ENCODE results near the gene APOL3.

GRCh38 chr22:36145881-36146280 is 14.7 kb downstream of the APOL3 start:
- TF ChIP-seq, protein P1, sequence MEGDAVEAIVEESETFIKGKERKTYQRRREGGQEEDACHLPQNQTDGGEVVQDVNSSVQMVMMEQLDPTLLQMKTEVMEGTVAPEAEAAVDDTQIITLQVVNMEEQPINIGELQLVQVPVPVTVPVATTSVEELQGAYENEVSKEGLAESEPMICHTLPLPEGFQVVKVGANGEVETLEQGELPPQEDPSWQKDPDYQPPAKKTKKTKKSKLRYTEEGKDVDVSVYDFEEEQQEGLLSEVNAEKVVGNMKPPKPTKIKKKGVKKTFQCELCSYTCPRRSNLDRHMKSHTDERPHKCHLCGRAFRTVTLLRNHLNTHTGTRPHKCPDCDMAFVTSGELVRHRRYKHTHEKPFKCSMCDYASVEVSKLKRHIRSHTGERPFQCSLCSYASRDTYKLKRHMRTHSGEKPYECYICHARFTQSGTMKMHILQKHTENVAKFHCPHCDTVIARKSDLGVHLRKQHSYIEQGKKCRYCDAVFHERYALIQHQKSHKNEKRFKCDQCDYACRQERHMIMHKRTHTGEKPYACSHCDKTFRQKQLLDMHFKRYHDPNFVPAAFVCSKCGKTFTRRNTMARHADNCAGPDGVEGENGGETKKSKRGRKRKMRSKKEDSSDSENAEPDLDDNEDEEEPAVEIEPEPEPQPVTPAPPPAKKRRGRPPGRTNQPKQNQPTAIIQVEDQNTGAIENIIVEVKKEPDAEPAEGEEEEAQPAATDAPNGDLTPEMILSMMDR (IDR thresholded peaks at IDR 0.05) = no peak
- no peak for TF ChIP-seq POLR2A (IDR thresholded peaks at IDR 0.05)

Data from testis (tissue), 2 donors.